T-helper 22 cell (primary cell): ENCODE results near the gene SHLD3.
"Not testable (repeated sequence)": the region's sequence is repeated elsewhere in the genome, so short reads cannot be mapped to it uniquely, and the experiment has no call there.

Source experiments
- DNase-seq: peaks from one replicate; pipeline ENCODE4 v3.0.0-alpha.2; 2020; ENCODE audit warnings: low read depth

Gene SHLD3

DNA sequence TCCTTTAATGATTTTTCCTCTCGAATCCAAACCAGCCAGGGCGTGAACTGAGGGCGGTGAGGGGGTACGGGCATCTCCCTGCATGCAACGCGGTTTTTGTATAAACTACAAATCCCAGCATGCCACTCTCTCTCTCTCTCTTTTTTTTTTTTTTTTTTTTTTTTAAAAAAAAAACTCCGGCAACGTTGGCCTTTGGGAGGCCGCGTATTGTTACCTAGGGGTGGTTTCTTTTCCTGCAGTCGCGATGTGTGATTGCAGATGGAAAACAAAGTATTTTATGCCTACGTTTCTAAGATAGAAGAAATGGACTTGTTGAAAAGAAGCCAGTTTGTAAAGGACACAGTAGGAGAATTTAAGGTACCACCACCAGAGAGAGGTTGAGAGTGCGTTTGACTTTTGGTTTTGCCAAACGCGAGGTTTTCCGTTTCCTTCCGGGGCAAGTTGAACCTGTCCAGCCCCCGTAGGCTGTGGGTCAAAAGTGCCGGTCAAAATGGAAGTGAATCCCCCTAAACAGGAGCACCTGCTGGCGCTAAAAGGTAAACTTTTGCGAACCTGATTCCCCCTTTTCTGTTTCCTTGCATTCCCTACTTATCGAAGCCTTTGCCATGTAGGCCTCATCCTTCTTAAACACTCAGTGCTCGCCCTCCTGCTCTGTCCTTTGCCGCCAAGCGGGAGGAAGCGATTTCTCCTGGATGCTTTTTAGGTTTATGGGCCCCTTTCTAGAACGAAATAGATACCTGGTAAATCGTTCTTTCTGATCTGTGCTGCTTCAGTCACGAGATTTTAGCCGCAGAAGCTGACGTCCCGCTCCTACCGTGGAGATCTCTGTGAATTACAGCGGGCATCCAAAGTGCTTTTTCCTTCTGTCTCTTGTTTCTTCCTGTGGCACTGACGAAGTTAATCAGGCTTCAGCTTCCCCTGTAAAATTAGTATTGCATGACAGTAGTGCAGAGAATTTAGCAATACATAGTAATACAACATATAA, at the start of gene SHLD3, which contains the start of gene TRAPPC13:
TSS of gene SHLD3 (plus strand) at position 457 of the 985 bp plus-strand sequence. CDS start 4,561 bp downstream, outside the sequence.
TSS of gene TRAPPC13 (plus strand) at position 457 of the 985 bp plus-strand sequence. CDS start at position 491, 34 bp downstream.
- DNase-seq: peak; percentile 84

DNA sequence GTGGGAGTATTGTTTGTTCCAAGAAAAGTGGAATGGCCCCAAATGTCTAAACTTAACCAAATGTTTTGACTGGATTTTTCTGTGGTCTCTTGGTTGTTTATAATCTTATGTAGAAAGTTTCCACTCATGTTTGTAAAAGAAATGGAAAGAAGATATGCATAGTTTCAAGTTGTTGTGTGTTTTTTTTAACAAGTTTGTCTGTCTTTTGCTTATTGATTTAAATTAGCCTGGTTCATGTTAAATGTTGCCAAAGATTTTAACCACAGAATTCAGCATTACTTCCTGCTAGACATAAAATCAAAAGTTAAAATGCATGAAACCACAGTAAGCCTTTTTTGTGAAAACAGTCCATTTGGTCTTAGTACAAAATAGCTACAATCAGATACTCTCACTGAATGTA, 47.7 kb upstream of the SHLD3 start:
- no peak for DNase-seq

GRCh38 chr5:65588694-65589093, 36.1 kb upstream of the SHLD3 start:
- no peak for DNase-seq

- DNase-seq: not testable (repeated sequence)
Measured at GRCh38 chr5:65601761-65602160, 23.1 kb upstream of the SHLD3 start.

DNA sequence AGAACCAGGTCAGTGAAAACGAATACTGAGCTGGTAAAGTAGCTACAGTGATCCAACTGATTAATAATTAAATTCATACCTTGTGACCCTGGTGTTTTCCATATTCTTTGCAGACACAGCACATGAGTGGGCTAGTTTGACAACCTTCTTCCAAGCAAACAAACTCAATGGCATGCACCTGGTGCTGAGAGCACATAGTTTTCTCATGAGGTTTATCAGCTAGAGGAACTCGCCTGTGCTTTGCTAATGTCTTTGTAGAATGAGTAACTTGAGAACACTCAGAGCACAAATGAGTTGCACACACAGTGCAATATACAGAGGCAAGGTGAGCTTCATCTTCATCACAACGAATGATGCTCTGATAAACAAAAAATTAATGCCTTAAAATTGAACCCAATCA, 13.3 kb upstream of the SHLD3 start:
- no peak for DNase-seq

DNA sequence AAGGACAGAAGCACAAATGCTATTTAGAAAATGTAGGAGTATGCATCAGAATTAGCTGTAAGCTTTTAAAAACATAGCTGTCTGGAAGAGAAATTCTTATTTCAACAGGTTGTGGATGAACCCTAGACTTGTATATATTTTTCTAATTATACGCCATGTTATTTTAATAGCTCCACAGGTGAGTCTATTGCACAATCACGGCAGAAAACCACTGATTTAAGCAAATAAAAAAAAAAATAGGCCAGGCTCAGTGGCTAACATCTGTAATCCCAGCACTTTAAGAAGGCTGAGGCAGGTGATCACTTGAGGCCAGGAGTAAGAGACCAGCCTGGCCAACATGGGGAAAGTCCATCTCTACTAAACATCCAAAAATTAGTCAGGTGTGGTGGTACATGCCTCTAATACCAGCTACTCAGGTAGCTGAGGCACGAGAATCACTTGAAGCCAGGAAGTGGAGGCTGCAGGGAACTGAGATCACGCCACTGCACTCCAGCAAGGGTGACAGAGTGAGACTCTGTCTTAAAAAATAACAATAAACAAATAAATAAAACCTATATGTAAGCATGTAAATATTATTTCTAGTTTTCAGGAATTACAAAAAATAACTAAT, 12.4 kb upstream of the SHLD3 start:
- no peak for DNase-seq

- DNase-seq: no peak
Measured at GRCh38 chr5:65620021-65620420, 4.8 kb upstream of the SHLD3 start.

GRCh38 chr5:65621961-65622360, 2.9 kb upstream of the SHLD3 start:
- not testable (repeated sequence) for DNase-seq

DNA sequence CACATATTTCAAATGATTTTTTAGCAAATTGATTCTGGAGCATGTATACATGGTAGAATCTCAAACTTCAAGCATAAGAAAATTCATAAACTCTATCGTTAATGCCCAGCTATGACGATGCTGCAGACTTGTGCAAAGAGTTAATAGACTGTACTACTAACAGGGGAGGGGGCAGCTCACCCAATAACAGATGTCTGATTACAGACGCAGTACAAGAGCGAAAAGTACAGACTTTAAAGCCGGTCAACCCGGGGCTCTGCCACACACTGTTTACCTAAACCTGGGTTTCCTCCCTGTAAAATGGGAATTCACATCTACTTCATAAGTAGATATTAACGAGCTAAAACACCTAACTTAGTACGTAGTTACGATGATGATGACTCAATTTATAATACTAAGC, 1.3 kb upstream of the SHLD3 start:
- DNase-seq: no peak

GRCh38 chr5:65624025-65624570, 729 bp upstream of the SHLD3 start, which contains the start of gene TRIM23:
Gene TRIM23 (minus strand): TSS chr5:65624333. CDS start chr5:65624274, 59 bp downstream.
- peak; percentile 87 for DNase-seq

DNA sequence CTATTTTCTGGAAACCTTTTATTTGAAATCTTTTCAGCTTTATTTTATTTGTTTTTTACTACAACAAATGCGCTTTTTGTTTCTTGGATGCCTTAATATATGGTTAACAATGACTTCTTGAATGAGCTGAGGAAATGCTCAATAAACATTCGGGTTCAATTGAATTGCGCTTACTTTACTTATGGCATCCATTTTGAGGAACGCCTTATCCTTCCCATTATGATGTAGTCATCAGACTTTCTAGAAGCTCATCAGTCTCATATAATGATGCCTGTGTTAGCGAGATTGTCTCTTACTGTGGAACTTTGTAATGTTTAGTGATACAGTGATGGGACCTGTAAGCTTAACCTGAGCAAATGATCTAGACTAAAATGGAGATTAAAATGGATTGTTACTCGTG, 916 bp downstream of the SHLD3 start:
- no peak for DNase-seq

DNA sequence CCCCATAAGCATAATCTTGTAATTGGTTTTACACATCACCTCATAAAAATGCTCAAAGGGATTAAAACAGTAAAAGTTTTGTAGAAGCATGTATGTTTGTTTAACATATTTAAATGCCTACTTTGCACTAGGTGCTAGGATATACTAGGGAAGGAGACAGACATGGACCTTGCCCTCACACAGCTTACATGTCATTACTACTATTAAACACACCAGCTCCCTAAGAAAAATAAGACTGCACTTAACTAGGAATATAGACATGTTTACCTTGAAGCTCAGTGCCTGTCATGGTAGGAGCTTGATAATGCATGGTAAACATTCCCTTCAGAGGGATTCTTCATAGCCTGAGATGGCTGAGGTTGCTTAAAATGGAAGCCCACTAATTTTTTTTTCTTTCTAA, 6.2 kb downstream of the SHLD3 start:
- DNase-seq: no peak

DNA sequence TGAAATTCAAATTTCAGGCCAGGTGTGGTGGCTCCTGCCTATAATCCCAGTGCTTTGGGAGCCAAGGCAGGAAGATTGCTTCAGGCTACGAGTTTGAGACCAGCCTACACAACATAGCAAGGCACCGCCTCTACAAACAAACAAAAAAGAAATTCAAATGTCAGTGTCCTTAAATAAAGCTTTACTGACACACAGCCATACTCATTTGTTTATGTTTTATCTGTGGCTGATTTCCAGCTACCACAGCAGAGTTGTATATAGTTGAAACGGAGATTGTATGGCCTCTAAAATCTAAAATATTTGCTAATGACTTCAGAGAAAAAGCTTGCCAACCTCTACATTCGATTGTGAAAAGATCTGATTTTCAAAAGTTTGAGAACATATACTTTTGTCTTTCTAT, 15.4 kb downstream of the SHLD3 start:
- DNase-seq: no peak

- DNase-seq: no peak
Measured at GRCh38 chr5:65646938-65647337, 22.1 kb downstream of the SHLD3 start.

GRCh38 chr5:65647941-65648340, 23.1 kb downstream of the SHLD3 start:
- no peak for DNase-seq

DNA sequence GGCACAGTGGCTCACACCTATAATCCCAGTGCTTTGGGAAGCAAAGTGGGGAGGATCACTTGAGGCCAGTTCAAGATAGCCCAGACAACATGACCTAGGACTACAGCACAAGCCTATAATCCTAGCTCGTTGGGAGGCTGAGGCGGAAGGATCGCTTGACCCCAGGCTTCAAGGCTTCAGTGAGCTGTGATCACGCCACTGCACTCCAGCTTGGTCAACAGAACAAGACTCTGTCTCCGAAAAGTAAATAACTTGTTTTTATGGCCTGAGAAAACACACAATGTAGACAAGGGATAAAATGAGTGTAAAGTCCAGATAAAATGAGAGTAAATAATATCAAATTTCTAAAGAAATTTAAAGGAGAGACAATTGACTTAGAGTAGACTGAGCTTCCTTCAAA, 26.3 kb downstream of the SHLD3 start:
- DNase-seq: no peak

DNA sequence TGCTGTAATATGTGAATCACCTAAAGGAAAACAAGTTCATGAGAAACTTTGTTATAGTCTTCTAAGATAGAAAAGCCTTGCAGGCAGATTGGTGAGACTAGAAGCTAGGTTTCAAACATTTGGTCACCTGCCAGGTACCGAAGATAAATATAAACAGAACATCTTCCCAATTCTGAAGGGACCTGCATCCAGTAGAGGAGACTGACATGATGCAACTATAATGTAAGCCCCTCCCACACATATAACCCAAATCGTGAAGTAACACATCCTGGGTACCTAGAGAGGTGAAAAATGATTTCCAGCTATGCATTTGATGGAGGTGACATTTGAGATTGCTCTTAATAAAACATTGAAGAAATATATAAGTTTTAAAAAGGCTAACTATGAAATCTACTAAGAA, 29.9 kb downstream of the SHLD3 start:
- DNase-seq: no peak

- no peak for DNase-seq
Measured at GRCh38 chr5:65663804-65664521, 39.1 kb downstream of the SHLD3 start.

- no peak for DNase-seq
Measured at GRCh38 chr5:65668696-65669095, 43.9 kb downstream of the SHLD3 start.

DNA sequence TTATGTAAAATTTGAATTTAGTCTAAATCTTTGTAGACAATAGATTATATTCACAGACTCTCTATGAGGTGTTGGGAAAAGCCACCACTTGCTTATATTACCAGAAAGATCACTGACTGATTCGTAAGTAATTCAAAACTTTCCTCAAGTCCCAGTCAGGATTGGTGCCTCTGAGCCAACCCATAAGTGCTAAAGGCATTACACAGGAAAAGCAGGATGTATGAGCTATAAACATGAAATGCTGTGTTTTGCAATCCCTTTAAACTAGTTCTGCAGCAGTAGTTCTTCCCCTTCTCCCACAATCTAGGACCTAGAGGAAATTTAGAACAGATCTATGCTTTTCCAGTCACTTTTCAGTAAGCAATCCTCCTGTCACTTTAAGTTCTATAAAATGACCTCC, 48.0 kb downstream of the SHLD3 start:
- DNase-seq: no peak

DNA sequence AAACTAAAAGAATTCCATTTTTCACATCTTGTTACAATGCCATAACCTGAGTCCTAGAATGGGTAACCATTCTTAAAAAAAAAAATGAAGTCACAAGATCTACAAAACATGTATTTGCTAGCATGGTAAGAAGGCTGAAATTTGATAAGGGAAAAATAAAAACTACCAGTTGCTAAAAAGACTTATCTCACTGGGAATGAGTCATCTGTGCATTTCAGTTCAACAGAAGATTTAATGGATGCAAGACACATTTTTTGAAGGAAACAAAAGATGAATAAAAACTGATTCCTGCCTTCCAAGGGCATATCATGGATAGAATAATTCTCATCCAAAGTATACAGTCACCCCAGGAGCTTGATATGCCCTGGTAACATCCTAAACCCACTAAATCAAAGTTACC, 49.9 kb downstream of the SHLD3 start:
- no peak for DNase-seq

GRCh38 chr5:65676056-65676455, 51.2 kb downstream of the SHLD3 start:
- DNase-seq: not testable (repeated sequence)
